ENCODE measurements around the gene ZNHIT6.
"Not testable (repeated sequence)": the region's sequence is repeated elsewhere in the genome, so short reads cannot be mapped to it uniquely, and the experiment has no call there.

Gene ZNHIT6

GRCh38 chr1:85663382-85663781 lies 44.9 kb downstream of the ZNHIT6 start:
- DNase-seq: no peak

GRCh38 chr1:85661767-85662166 lies 46.5 kb downstream of the ZNHIT6 start:
- DNase-seq: no peak

- no peak for DNase-seq
Observed at GRCh38 chr1:85660541-85660940, 47.7 kb downstream of the ZNHIT6 start.

DNA sequence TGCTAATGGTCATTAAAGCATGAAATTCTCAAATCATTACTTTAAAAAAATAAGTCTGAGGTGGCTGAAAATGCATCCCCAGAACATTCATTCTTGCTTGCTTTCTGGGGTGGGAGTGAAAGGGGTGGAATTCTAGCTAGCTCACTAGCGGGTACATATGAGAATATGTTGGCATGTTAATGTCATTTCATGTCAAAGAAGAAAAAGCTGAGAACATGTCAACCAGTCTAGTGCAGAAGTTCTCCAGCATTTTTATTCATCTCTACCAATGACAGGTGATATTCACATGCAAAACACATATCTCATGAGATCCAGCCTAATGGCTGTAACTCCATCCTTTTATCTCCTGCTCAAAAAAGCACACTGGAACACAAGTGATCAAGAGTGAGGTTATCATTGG lies 49.1 kb downstream of the ZNHIT6 start:
- no peak for DNase-seq

DNA sequence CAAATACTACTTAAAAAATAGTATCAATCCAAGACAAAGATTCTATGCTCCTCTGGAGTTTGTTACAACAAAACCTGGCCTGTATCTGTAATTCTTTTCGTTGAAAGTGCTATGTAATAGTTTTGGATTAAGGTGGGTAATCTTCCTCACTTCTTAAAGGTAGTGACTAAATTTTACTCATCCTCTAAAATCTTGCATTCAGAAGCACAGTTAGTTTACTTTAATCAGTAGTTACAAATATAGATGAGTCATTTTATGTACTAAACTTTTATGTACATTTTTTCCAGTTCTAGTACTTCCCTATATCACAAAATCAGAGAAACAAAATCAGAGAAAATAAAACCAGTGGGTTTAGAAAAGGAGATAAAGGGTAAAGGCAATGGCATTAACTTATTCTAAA lies 51.3 kb downstream of the ZNHIT6 start:
- DNase-seq: no peak

- DNase-seq: no peak
Observed at GRCh38 chr1:85656256-85656655, 52.0 kb downstream of the ZNHIT6 start.

DNA sequence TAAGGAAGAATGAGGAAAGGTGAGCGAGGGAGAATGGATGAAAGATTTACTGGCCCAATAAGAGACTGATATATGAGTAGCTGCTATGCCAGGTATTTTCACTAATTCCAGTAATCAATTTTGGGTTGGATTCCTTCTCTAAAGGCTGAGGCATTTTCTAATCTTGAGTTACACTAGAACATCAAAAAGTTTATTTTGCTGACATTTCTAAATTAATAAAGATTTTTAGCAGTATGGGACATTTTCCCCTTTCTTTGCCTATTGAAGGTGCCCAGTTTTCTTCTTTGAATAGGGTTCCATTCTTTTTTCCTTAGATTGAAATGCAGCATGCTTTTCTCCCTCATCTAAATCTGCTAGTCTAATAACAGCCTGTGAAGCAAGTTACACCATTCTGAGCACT lies 52.9 kb downstream of the ZNHIT6 start:
- DNase-seq: no peak

DNA sequence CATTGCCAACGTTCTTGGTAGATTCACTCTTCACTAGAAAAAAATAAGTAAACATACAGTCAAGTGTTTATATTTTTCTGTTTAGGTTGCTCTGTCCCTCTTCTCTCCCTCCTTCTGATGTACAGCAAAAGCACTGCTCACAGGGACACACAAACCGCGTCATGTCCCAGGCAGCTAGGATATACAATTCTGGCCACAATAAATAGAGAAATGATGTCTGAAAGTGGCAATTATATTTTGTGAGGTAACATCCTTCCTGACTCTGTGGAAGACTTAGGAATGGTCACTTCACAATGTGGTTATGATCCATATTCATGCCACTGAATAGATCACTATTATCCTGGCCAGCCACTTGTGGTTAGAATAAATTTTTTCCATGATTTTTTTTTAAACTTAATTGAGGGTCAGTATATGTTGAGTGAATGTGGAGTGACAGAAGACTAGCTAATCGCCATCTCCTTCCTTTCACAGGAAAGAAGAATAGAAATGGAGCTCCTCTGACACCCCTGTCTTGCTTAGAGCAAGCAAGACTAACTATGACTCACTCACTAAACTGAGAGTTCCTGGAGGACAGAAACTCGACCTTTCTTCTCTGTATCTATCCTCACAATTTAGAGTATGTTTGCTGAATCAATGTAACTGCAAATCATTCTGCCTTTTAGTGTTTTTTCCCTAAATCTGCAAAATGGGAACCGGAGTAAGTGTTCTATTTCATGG lies 54.0 kb downstream of the ZNHIT6 start:
- DNase-seq: no peak

DNA sequence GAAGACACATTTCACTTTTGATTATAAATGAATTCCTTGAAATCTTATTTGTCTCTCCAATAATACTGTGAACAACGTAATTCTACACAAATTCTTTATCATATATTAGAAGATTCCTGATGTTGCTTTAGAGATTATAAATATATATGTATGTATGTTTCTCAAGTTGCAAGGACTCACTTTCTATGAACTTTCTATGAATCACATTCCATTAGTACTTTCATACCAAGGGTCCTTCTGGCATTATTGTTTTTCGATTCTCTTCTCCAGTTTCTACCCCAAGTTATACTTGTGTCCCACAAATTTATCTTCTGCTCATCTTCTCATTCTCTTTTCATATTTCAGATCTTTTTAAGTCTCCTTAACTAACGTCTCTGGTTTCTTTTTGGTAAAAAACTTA lies 55.9 kb downstream of the ZNHIT6 start:
- no peak for DNase-seq

GRCh38 chr1:85650645-85651044 lies 57.6 kb downstream of the ZNHIT6 start:
- DNase-seq: no peak

DNA sequence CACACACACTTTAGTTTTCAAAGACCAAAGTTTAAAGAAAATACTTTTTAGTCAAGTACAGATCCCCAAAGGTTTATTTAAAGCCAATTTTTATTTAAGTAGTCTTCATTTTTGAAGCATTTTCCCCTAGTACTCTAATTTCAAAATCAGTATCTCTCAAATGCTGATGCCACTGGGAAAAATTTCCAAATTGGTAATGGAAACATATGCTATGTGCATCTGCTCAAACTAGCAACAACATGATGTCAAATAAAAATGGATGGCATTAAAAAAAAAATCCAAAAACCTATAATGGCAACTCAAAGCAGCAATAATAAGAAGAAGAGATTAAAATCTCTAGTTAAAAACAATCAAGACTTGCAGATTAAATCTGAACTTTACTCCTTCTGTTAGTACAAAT lies 58.6 kb downstream of the ZNHIT6 start:
- no peak for DNase-seq

DNA sequence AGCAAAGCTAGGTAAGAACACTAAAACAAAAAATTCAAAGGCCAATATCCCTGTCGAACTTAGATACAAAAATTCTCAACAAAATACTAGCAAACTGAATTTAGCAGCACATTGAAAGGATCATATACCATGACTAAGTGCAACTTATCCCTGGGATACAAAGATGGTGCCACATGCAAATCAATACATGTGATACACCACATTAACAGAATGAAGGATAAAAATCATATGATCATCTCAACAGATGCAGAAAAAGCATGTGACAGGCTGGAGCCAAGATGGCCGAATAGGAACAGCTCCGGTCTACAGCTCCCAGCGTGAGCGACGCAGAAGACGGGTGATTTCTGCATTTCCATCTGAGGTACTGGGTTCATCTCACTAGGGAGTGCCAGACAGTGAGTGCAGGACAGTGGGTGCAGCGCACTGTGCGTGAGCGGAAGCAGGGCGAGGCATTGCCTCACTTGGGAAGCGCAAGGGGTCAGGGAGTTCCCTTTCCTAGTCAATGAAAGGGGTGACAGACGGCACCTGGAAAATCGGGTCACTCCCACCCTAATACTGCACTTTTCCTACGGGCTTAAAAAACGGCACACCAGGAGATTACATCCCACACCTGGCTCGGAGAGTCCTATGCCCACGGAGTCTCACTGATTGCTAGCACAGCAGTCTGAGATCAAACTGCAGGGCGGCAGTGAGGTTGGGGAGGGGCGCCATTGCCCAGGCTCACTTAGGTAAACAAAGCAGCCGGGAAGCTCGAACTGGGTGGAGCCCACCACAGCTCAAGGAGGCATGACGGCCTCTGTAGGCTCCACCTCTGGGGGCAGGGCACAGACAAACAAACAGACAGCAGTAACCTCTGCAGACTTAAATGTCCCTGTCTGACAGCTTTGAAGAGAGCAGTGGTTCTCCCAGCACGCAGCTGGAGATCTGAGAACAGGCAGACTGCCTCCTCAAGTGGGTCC lies 66.4 kb downstream of the ZNHIT6 start:
- DNase-seq: not testable (repeated sequence)

DNA sequence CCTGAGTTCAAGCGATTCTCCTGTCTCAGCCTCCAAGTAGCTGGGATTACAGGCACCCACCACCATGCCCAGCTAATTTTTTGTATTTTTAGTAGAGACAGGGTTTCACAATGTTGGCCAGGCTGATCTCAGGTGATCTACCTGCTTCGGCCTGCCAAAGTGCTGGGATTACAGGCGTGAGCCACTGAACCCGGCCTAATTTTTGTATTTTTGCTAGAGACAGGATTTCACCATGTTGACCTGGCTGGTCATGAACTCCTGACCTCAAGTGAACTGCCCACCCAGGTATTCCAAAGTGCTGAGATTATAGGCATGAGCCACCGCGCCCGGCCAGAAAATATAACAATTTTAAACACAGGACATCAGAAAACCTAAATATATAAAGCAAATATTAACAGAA lies 68.3 kb downstream of the ZNHIT6 start:
- not testable (repeated sequence) for DNase-seq

DNA sequence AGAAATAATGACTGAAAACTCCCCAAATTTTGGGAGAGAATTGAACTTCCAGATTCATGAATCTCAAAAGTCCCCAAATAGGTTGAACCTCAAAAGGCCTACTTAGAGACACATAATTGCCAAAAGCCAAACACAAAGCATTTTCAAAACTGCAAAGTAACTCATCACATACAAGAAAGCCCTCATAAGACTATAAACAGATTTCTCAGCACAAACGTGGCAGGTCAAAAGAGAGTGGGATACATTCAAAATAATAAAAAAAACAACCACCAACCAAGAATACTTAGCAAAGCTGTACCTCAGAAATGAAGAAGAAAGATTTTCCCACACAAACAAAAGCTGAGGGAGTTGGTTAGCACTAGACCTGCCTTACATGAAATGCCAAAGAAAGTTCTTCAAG lies 69.8 kb downstream of the ZNHIT6 start:
- no peak for DNase-seq

DNA sequence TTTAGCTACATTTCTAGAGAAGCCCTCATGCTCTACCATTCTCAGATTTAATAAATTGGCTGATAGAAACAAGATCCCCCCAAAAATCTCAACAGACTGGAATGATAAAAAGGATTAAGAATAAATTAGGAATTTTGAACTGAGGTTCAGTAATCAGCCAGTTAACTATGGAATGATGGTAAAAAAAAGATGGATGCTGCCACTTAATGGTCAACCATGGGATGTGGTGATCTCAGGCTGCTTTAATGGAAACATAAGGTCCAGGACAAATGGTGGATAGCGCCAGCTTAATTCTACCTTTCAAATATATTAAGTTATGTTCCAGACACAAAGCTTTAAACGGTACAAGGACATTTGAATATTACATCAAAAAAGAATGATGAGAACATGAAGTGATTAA lies 77.7 kb downstream of the ZNHIT6 start:
- DNase-seq: no peak

DNA sequence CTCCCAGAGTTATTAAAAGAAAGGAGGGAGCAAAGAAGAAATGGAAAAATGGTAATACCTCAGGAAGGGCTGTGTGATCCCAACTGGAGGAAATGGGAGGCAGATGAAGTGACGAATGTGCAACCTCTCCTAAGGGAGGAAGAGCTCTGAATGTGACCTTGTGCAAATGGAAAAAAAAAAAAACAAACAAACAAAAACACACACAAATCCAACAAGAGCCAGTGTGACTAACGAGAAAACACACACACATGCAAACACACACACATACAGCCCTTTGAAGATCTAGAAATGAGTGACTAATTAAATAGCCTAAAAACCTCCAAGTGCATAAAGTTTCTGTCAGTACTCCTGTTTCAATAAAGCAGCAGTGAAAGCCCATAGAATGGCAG lies 78.7 kb downstream of the ZNHIT6 start:
- DNase-seq: no peak

- no peak for DNase-seq
Observed at GRCh38 chr1:85628791-85629531, 79.3 kb downstream of the ZNHIT6 start.

GRCh38 chr1:85626818-85627217 lies 81.4 kb downstream of the ZNHIT6 start:
- DNase-seq: no peak

GRCh38 chr1:85624361-85624760 lies 83.9 kb downstream of the ZNHIT6 start:
- no peak for DNase-seq

DNA sequence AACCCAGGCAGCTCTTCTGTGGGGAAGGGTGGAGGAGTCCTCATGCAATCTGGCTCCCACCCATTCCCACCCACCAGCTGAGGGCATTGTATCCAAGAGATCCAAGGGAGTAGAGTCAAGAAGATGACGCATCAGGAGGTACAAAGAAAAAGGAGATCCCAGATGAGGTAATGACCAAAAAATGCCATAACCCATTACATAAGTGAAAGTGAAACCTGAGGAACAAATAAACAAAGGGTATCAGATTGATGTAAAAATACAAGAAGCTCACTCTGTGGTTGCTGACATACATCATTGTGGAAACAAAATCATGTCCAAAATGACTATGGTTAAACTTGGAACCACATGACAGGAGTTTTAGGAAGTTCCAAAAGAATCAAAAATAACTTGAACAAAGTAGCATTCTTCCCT lies 85.2 kb downstream of the ZNHIT6 start:
- DNase-seq: no peak

DNA sequence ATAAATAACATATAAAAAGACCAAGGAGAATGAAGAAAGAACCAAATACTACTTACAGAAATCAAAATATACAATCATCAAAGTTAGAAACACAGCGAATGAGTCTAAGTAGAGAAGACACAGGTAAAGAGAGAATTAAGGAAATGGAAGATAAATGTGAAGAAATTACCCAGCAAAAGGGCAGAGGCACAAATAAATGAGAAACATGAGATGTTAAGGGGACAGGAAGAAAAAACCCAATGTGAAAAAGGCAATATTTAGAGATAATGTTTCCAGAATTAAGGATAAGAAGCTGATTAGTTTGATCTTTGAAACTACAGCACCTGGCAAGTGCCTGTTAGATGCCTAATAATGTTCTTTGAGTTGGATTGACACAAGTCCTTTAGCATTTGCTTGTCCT lies 86.8 kb downstream of the ZNHIT6 start:
- DNase-seq: no peak

DNA sequence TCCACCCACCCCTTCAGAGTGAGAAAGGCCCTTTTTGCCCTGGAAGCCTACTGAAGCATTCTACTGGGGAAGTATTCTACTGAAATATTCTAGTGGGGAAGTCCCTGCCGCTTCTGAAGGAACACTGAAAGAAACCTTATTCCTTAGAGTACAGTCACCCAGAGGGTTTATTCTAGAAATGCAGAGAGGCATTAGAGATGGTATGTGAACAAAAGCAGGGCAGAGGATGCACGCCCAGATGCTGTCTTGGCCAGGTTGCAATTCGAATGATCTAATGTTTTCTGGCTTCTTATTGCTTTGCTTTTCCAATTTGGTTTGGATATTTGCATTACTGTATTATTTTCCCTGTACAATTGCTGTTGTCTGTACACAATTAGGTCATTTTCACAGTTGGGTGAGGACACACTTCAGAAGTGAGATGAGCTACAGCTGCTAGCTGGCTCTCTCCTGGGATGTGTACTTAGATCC lies 90.6 kb downstream of the ZNHIT6 start:
- no peak for DNase-seq

DNA sequence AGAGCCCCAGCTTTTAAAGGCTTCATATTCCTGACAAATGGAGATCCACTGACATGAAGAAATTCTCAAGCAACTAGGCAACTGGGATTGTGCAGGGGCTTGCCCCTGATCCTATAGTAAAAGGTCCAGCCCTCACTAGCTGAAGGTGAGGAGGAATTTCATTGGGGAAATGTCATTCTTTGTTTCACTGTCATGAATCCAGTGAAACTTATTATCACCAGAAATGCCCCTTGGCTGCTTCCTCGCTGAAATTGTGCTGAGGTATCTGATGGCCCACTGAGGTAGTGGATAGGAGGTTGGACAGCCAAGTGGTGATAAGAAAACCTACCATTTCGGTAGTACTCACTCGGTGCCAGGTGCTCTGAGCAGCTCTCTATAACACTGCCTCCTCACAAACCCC lies 91.5 kb downstream of the ZNHIT6 start:
- no peak for DNase-seq

- DNase-seq: no peak
Observed at GRCh38 chr1:85616364-85616705, 91.9 kb downstream of the ZNHIT6 start.

All from CD4-positive, alpha-beta T cell treated with Interferon gamma for 1 hour (primary cell).